ENCODE measurements around the gene GP2.

The GP2 gene

GRCh38 chr16:20289571-20289970, 37.7 kb downstream of the GP2 start:
- H3K4me1 ChIP-seq (ENCODE audit: control insufficient read depth, insufficient read depth, low read length, poor library complexity, severe bottlenecking): no peaks in the 10 kb centered on the region
- no peaks in the 10 kb centered on the region for H3K36me3 ChIP-seq (ENCODE audit: control insufficient read depth, insufficient read depth, low read length)
- no peak overlapping the region for H3K27ac ChIP-seq (ENCODE audit: low read depth, low read length, severe bottlenecking)
- H3K4me3 ChIP-seq (ENCODE audit: extremely low read depth, insufficient read depth, low read length, poor library complexity, severe bottlenecking): no peak overlapping the region
- no peaks in the 10 kb centered on the region for H3K9me3 ChIP-seq (ENCODE audit: control insufficient read depth, low read length)
- 83 to 90% methylated on average over 2 of the region's 3 CpGs for WGBS, 2 experiments (ENCODE audit: insufficient coverage in 2 of 2)

GRCh38 chr16:20285993-20286499, 41.3 kb downstream of the GP2 start:
- no peaks in the 10 kb centered on the region for H3K9me3 ChIP-seq (ENCODE audit: control insufficient read depth, low read length)
- no peak overlapping the region for H3K4me3 ChIP-seq (ENCODE audit: extremely low read depth, insufficient read depth, low read length, poor library complexity, severe bottlenecking)
- 64 to 74% methylated on average over 5 of the region's 6 CpGs for WGBS, 2 experiments (ENCODE audit: insufficient coverage in 2 of 2)
- no peaks in the 10 kb centered on the region for H3K36me3 ChIP-seq (ENCODE audit: control insufficient read depth, insufficient read depth, low read length)
- no peak overlapping the region for H3K27ac ChIP-seq (ENCODE audit: low read depth, low read length, severe bottlenecking)
- H3K4me1 ChIP-seq (ENCODE audit: control insufficient read depth, insufficient read depth, low read length, poor library complexity, severe bottlenecking): no peaks in the 10 kb centered on the region

GRCh38 chr16:20280259-20280658, 47.1 kb downstream of the GP2 start:
- no peak overlapping the region for H3K4me3 ChIP-seq (ENCODE audit: extremely low read depth, insufficient read depth, low read length, poor library complexity, severe bottlenecking)
- H3K36me3 ChIP-seq (ENCODE audit: control insufficient read depth, insufficient read depth, low read length): no peaks in the 10 kb centered on the region
- 70 to 83% methylated on average over 3 of the region's 3 CpGs for WGBS, 2 experiments (ENCODE audit: insufficient coverage in 2 of 2)
- no peaks in the 10 kb centered on the region for H3K9me3 ChIP-seq (ENCODE audit: control insufficient read depth, low read length)
- no peaks in the 10 kb centered on the region for H3K4me1 ChIP-seq (ENCODE audit: control insufficient read depth, insufficient read depth, low read length, poor library complexity, severe bottlenecking)
- no peak overlapping the region for H3K27ac ChIP-seq (ENCODE audit: low read depth, low read length, severe bottlenecking)

GRCh38 chr16:20271893-20272292, 55.4 kb downstream of the GP2 start:
- Histone ChIP-seq H3K36me3 (ENCODE audit: control insufficient read depth, insufficient read depth, low read length) (no peaks in the 10 kb centered on the region), H3K4me1 (ENCODE audit: control insufficient read depth, insufficient read depth, low read length, poor library complexity, severe bottlenecking) (no peaks in the 10 kb centered on the region), H3K27ac (ENCODE audit: low read depth, low read length, severe bottlenecking) (no peak overlapping the region), H3K4me3 (ENCODE audit: extremely low read depth, insufficient read depth, low read length, poor library complexity, severe bottlenecking) (no peak overlapping the region), H3K9me3 (ENCODE audit: control insufficient read depth, low read length) (no peaks in the 10 kb centered on the region)
- 78 to 100% methylated on average over 1 of the region's 2 CpGs for WGBS, 2 experiments (ENCODE audit: insufficient coverage in 2 of 2)

- Histone ChIP-seq H3K27ac (ENCODE audit: low read depth, low read length, severe bottlenecking) (no peak overlapping the region), H3K36me3 (ENCODE audit: control insufficient read depth, insufficient read depth, low read length) (no peaks in the 10 kb centered on the region), H3K4me1 (ENCODE audit: control insufficient read depth, insufficient read depth, low read length, poor library complexity, severe bottlenecking) (no peaks in the 10 kb centered on the region), H3K4me3 (ENCODE audit: extremely low read depth, insufficient read depth, low read length, poor library complexity, severe bottlenecking) (no peak overlapping the region), H3K9me3 (ENCODE audit: control insufficient read depth, low read length) (no peaks in the 10 kb centered on the region)
- 69 to 88% methylated on average over 5 of the region's 5 CpGs for WGBS, 2 experiments (ENCODE audit: insufficient coverage in 2 of 2)
These were observed 58.9 kb downstream of the GP2 start for GRCh38 chr16:20268409-20268808.

GRCh38 chr16:20265019-20265418, 62.3 kb downstream of the GP2 start:
- WGBS, 2 experiments (ENCODE audit: insufficient coverage in 2 of 2): 80% methylated on average over 1 of the region's 4 CpGs; no CpG with 5 or more reads in 1 of the 2 experiments
- Histone ChIP-seq H3K9me3 (ENCODE audit: control insufficient read depth, low read length) (no peaks in the 10 kb centered on the region), H3K27ac (ENCODE audit: low read depth, low read length, severe bottlenecking) (no peak overlapping the region), H3K4me3 (ENCODE audit: extremely low read depth, insufficient read depth, low read length, poor library complexity, severe bottlenecking) (no peak overlapping the region), H3K36me3 (ENCODE audit: control insufficient read depth, insufficient read depth, low read length) (no peaks in the 10 kb centered on the region), H3K4me1 (ENCODE audit: control insufficient read depth, insufficient read depth, low read length, poor library complexity, severe bottlenecking) (no peaks in the 10 kb centered on the region)

- WGBS, 2 experiments (ENCODE audit: insufficient coverage in 2 of 2): 20 to 32% methylated on average over 1 to 8 of the region's 12 CpGs
- no peaks in the 10 kb centered on the region for H3K36me3 ChIP-seq (ENCODE audit: control insufficient read depth, insufficient read depth, low read length)
- no peak overlapping the region for H3K4me3 ChIP-seq (ENCODE audit: extremely low read depth, insufficient read depth, low read length, poor library complexity, severe bottlenecking)
- H3K4me1 ChIP-seq (ENCODE audit: control insufficient read depth, insufficient read depth, low read length, poor library complexity, severe bottlenecking): no peaks in the 10 kb centered on the region
- H3K9me3 ChIP-seq (ENCODE audit: control insufficient read depth, low read length): no peaks in the 10 kb centered on the region
- H3K27ac ChIP-seq (ENCODE audit: low read depth, low read length, severe bottlenecking): no peak overlapping the region
These were observed 64.0 kb downstream of the GP2 start for GRCh38 chr16:20263138-20263855.

GRCh38 chr16:20262248-20262647, 65.1 kb downstream of the GP2 start:
- Histone ChIP-seq H3K4me3 (ENCODE audit: extremely low read depth, insufficient read depth, low read length, poor library complexity, severe bottlenecking) (no peak overlapping the region), H3K4me1 (ENCODE audit: control insufficient read depth, insufficient read depth, low read length, poor library complexity, severe bottlenecking) (no peaks in the 10 kb centered on the region), H3K36me3 (ENCODE audit: control insufficient read depth, insufficient read depth, low read length) (no peaks in the 10 kb centered on the region), H3K9me3 (ENCODE audit: control insufficient read depth, low read length) (no peaks in the 10 kb centered on the region), H3K27ac (ENCODE audit: low read depth, low read length, severe bottlenecking) (no peak overlapping the region)
- WGBS, 2 experiments (ENCODE audit: insufficient coverage in 2 of 2): 96 to 98% methylated on average over 8 of the region's 9 CpGs

- no peaks in the 10 kb centered on the region for H3K36me3 ChIP-seq (ENCODE audit: control insufficient read depth, insufficient read depth, low read length)
- no peak overlapping the region for H3K4me3 ChIP-seq (ENCODE audit: extremely low read depth, insufficient read depth, low read length, poor library complexity, severe bottlenecking)
- 88 to 91% methylated on average over 4 to 8 of the region's 11 CpGs for WGBS, 2 experiments (ENCODE audit: insufficient coverage in 2 of 2)
- no peaks in the 10 kb centered on the region for H3K9me3 ChIP-seq (ENCODE audit: control insufficient read depth, low read length)
- H3K27ac ChIP-seq (ENCODE audit: low read depth, low read length, severe bottlenecking): no peak overlapping the region
- no peaks in the 10 kb centered on the region for H3K4me1 ChIP-seq (ENCODE audit: control insufficient read depth, insufficient read depth, low read length, poor library complexity, severe bottlenecking)
These were observed 66.9 kb downstream of the GP2 start for GRCh38 chr16:20260215-20261009.
